Glomerular visceral epithelial cell (primary cell): ENCODE results near the gene SPA17.

Source experiments
- DNase-seq: peaks from one replicate; pipeline ENCODE4 v3.0.0-alpha.2; 2016; ENCODE audit errors: extremely low spot score

Gene SPA17

DNA sequence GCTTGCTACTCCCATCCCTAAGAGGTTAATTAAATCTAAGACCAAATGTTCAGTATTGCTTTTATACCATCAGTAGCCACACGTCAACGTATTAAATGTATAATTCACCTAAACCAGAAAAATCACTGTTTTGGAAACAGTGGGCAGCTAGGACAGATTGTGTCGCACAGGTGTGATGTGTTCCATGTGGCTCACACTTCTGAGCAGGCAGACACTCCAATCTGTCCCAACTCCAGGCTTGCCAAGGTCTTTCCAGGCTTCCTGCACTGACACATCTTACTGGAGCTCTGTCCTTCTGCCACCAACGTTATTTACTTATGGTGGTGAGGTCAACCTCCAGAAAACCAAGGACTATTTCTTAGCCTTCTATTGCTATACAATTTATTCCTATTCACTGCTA, 11.6 kb upstream of the SPA17 start:
- DNase-seq, result no peak

DNA sequence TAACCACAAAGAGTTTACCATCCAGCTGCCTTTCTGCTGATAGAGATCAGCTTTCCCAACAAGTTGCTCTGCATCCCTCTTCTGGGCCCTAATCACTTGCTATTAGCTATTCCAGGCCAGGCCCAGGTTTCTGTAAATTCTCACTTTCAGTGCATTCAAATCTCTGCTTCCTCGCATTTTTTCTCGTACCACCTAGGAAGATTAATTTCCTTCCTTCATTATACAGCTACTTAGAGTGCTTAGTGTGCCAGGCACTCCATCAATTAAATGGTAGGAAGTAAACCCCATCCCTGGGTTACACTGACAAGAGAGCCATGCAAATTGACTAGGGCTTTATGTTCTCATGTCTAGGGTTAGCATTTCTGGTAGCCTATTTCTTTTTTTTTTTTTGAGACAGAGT, 9.8 kb upstream of the SPA17 start:
- no peak for DNase-seq

DNA sequence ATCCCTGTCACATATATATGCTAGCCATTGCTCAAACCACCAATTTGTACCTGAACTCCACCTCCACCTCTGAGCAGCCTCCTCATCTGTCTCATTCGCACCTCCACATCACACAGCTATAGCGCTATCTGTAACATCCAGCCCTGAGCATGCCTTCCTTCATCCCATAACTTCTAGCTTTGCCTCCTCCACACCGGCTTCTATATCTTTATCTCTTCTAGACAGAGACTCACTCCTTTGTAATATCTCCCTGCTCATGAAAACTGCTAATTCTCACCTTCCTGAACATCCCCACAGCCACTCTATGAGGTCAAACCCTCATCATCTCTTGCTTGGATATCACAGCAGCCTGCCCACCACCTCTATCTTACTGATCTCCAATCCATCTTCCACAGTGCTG, 6.1 kb upstream of the SPA17 start:
- no peak for DNase-seq

DNA sequence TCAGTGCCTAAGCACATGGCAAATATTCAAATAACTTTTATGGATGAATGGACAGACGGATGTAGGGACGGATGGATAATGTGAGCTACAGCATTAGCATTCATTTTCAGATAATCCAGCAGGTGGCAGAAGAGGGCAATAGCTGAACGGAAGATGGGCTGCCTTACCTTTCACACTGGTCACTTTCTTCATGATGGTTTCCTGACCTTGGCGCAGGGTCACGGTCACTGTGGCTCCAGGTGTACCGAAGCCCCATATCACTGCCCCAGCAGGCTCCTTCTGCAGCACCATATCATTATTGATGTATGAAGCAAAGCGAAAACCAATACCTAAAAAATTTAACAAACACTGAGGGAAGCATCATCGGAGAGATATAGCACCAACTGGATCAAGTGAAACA, 4.5 kb upstream of the SPA17 start:
- peak; percentile 60 for DNase-seq

DNA sequence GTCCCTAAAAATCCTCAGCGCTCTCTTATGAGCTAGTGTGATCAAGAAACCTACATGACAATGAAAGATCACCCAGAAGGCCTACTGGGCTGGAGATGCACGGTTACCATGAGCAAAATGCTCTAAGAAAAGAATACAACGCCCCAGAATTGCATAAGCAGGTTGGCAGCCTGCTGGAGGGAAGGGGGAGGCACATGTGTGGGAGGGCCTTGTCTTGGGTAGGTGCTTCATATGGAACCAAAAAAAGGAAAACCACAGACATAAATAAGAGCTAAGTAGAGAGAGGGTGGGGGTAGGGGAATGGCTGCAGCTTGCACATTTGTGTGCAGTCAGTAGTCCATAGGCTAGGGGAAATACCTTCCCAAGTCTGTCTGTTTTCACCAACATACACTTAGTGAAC, 3.0 kb upstream of the SPA17 start:
- DNase-seq, result no peak

DNA sequence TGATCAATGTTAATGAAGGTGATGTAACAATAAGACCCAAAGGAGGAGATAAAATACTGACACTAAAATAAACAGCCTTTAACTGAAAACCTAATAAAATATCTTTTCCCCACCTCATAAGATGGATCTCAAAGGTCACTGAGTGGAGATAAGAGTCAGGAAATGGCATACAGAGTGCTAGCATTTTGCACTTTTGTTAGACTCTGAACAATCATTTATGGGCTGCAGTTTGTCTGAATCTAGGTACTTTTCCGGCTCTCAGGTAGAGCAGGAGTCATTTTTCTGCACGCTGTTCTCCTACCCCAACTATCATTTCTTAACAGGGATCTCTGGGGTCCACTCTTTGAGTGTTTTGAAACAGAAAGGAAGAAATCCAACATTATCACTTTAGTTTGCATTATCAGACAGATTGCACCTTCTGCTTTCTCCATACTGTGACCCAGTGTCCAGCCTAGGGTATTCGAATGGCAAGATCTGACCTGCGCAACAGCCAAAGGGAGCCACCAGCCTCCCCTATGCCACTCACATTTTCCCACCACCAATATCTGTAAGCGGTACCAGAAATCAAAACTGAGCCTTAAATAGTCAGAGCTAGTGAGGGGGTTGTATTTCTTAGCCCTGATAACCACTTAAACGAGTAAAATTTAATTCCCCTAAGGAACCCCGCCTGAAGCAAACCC, 1.0 kb upstream of the SPA17 start:
- no peak for DNase-seq

DNA sequence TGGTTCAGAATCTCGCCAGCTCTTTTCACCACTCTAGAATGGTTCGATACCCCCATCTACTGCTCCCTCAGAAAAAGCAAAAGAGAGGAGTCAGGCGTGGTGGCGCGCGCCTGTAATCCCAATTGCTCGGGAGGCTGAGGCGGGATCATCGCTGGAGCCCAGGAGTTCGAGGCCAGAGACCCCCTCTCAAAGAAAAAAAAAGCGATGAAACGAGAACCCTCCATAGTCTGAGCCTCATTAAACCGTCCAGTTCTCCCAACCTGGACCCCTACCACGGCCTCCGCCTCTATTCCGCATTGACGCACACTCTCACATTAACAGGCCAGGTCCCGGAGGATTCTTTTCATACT, 439 bp downstream of the SPA17 start:
- no peak for DNase-seq

DNA sequence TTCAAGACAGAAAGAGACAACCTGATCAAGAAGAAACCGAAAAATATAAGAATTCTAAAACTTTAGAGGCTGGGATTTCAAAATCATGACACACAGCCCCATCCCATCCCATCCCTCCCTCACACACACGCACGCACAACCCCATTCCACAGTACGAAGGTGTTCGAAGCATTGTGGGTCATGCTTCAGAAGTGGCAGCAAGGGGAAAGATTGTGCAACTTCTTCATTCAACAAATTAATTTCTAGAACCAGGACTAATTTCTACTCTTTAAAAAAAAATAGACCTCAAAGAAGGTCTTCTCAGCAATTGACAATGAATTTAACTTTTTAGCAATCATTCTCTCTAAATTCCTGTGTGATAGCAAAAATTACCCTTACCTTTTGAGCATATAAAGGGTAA, 867 bp downstream of the SPA17 start:
- DNase-seq, result no peak

DNA sequence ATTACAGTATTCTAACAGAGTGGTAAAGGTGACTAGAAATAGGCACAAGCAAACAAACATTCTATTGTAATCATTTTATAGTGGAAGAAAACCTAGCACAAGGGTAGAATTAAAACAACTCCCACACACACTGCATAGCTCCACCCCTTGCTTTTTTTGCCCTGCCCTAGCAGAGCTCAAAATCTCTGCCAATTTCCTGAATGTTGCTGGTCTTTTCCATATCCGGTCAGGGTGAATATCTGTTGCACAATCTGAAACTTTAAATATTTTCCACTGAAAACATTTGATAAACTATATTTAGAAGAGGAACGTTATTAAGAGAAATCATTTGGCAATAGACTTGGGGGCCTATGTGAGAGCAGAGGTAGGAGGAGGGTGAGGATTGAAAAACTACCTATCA, 2.7 kb downstream of the SPA17 start:
- DNase-seq, result no peak

DNA sequence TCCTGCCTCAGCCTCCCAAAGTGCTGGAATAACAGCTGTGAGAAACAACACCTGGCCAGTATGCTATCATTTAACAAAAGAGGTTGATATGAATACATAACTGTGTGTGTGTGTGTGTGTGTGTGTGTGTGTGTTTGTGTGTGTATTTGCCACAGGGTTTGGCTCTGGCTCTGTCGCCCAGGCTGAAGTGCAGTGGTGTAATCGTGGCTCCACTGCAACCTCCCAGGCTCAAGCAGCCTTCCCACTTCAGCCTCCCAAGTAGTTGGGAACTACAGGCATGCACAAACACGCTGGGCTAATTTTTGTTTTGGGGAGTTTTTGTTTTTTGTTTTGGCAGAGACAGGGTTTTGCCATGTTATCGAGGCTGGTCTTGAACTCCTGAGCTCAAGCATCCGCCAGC, 4.7 kb downstream of the SPA17 start:
- DNase-seq, result no peak

DNA sequence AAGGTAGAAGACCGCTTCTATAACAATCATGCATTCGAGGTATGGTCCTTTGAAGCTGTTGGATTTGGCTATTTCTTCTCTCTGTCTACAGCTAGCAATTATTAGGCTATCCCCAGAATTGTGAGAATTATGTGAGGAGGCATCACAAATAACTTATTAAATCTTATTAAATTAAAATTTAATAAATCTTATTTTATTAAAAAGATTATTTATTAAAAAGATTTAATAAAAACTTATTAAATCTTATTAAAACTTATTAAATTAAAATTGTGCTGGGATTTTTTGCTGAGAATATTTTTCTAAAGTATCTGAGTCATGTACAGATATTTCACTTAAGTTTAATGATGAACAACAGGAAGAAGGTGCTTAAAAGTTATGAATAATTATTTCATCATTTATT, 7.7 kb downstream of the SPA17 start:
- no peak for DNase-seq

DNA sequence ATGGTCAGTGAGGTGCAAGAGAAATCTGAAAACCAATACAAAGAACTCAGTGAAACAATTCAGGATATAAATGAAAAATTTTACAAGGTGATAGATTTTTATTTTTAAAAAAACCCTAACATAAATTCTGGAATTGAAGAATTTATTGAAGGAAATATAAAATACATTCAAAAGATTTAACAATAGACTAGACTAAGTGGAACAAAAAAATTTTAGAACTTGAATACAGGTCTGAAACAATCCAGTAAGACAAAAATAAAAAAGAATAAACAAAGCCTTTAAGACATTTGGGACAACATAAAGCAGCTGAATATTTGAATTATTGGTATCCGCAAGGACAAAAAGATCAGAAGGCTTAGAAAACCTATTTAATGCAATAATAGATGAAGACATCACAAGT, 8.7 kb downstream of the SPA17 start:
- no peak for DNase-seq

DNA sequence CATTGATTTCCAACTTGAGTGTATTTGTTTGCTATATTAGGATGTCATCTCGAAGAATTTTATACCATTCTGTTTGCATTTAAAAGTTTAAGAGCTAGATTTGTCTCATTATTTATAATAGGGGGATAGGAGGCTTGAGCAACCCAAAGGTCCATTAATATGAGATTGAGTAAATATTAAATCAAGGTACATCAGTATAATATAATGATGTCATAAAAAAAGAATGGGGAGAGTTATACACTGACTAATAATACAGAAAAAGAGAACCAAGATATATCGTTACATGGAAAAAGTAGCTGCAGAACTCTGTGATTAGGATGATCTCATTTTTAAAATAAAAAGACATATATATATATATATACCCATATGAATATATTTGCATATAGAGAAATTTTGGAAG, 19.4 kb downstream of the SPA17 start:
- DNase-seq, result no peak

DNA sequence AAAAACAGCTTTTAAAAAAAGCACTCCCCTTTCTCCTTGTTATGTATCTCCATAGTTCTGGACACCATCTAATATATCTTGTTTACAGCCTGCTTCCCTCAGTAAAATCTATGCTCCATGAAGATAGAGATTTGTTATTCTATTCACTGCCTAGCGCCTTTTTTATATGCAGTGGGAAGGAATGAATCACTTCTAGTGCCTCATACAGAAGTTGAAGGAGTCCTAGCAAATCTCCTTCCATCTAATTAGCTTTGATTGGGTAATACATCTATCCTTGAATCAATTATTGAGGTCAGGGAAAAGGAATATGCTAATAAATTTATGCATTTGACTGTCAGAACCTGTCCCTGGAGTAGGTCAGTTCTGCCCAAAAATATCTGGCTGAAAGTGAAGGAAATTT, 25.8 kb downstream of the SPA17 start:
- no peak for DNase-seq

DNA sequence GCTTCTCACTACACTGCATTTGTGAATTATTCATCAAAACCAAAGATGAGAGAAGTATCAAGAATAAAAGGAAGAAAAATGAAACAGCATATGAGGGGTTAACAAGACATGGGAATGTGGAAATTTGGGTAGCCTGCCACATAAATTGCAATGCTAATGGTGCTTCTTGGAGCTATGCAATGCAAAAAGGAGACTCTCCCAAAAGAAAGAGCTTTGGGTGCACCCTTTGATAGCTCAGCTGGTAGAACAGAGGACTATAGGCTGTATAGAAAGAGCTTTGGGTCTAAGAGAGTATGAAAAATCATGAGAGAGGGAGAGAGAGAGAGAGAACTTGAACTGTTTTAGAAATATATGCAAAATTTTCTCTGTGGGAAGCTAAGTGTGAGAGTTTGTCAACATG, 26.3 kb downstream of the SPA17 start:
- no peak for DNase-seq

DNA sequence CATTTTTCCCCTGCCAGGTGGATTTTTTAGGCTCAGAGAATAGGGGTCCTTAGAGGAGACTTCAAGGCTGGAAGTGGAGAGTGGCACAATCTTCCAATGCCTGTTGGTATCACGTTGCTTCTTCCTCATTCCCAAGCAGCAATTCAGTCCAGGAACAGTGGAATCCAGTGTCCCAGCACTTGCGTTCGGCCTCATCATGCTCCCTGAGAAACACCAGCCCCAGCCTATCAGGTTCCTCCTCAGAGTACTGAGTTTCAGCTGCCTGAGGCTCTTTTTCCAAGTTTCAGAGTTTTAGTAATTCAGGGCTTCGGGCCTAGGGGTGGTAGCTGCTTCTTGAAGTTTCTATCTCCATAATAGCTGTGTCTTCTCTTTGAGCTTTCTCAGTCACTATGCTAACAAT, 34.1 kb downstream of the SPA17 start:
- DNase-seq, result no peak

DNA sequence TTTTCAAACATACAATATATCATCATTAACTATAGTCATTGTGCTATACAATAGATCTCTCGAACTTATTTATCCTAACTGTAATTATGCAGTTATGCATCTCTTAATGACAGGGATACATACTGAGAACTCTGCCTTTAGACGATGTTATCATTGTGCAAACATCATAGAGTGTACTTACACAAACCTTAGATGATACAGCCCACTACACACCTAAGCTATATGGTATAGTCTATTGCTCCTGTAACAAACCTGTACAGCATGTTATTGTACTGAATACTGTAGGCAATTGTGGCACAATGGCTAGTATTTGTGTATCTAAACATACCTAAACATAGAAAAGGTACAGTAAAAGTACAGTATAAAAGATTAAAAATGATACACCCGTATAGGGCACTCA, 38.7 kb downstream of the SPA17 start:
- no peak for DNase-seq

DNA sequence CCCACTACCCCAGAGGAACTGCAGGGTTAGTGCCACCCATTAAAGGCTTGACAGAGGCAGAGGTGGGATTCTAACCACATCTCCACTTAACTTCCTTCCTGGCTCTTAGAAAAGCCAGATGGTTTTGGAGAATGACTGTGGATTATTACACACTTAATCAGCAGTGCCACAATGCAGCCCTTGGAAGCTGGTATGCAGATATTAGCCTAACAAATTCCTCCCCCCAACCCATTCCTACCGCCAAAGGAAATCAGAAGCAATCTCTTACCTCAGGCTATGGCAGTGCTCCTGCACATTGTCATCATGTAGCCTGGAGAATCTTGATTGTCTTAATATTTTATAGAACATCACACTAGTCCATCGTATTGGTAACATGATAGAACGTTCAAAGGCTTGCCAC, 42.9 kb downstream of the SPA17 start:
- DNase-seq, result no peak

DNA sequence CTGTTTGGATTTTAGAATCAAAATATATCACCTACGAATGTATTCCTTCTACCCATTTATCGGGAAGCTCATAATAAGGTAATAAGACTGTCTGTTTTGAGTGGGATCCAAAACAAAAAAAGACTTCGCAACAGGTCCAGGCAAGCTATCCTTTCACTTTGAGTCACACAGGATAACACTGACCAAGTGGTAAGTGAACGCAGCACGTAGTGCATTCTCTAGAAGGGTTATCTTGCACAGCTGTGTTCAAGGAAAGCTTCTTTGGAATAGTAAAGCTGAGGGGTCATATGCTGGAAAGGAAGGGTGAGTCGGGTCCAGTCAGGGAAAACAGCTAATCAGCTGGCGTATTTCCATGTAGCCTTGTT, 43.7 kb downstream of the SPA17 start:
- DNase-seq, result no peak

DNA sequence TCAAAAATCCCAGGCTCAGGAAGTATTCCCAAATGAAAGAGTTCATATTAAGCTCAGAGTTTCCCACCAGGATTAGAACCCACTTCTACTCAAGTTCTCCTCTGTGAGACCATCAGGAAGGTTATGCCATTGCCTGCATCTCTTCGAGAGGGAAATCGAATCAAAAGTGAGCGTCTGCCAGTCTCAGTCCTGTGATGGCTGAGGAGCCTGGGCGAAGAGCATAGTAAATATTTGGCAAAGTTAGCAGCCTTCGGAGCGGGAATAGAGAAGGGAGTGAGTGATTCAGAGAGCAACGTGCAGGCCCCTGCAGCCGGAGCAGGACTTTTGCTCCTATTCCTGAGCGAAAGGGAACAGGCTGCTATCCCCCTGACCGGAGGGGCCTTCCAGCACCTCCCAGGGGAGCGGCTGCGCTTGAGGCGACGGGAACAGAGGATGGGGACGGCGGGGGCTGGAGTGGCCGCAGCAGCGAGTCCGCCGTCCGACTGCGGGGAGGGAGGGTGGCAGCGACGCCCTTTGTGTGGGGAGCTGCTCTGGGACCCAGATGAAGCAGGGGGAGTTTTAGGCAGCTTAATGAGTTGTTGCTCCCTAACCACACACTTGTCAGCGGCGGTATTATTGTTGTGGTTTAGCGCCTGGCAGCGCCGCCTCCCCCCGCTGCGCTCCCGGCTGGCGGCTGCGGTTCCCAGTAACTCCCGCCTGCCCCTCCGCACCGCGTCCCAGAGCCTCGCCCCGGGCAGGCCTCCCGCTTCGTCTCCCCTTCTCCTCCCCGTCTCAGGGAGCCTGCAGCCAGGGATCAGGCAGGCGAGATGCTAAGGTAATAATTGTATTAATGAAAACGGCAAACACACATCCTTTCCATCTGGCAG, 44.3 kb downstream of the SPA17 start:
- peak; percentile 32 for DNase-seq

DNA sequence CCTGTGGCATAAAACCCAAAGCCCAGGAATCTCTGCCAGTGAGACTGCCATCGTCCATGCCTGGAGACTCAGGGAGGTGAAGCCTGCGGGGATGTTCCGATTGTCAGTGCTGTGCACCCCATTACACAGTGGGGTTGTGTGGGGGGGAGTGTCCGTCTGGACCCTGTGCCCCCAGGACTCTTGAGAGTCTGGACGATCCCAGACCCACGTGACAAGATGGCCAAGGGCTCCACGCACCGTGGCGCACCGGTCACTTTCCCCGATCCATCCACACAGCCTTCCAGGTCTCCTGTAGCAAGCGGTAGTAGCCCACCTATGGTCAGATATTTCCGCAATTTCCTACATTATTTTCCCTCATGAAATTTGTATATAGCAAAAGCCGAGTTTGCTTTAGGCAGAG, 45.1 kb downstream of the SPA17 start:
- DNase-seq, result no peak

DNA sequence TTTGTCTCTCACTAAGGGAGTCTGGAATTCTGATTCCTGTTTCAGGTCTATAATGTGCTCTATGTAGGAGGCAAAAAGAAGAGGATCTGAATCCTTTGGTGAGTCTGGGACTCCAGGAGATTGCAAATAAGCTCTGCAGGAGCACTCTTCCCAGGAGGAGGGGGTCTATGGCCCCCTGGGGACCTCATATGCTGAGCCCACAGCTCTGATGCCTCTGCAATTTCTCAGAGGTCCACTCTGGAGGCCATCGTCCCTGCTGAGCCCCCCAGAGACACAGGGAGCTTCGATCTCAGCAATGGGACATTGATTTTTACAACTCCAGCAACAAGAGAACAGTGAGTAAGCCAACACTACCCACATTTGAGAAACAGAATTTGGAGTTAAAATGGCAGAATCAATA, 45.8 kb downstream of the SPA17 start:
- DNase-seq, result no peak

DNA sequence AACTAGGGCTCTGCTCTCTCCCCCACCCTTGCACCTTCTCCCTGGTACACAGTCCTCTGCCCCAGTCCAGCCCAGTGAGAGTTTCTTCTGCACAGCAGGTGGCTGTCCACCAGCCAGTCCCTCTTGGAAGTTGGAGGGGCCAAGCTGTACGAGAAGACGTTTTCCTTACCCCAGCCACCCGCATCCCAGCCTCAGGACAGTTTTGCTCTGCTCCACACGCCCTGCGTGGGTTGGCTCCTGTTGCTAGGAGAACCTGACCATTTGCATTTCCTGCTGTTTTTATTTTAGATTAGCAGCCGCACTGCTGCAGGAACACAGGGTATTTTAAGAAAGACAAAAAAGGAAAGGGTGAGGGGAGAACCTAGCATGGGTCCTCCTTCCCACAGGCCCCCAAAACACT, 48.5 kb downstream of the SPA17 start:
- DNase-seq, result no peak
